H7 (cell line): ENCODE results near the gene MFSD1. TPM values are rescaled to one million over a fixed set of nuclear protein-coding genes. Genes with fewer than 3 reads are reported as not detected.

Experiments
- DNase-seq: peaks from one replicate; pipeline ENCODE4 v3.0.0; 2012
- H3K27me3 ChIP-seq: 2 replicates; pipeline ENCODE4 v1.6.0; 2011; ENCODE audit warnings: mild to moderate bottlenecking, low read length; ENCODE audit not compliant: control insufficient read depth, insufficient read depth
- H3K36me3 ChIP-seq: replicated peaks from 2 replicates; pipeline ENCODE4 v1.5.1; 2011; ENCODE audit warnings: low read length; ENCODE audit not compliant: control insufficient read depth, insufficient read depth
- H3K4me3 ChIP-seq: 2 replicates; pipeline ENCODE4 v1.5.1; 2011; ENCODE audit warnings: low read depth, mild to moderate bottlenecking, control low read depth, low read length, moderate library complexity; ENCODE audit not compliant: insufficient read depth
- total RNA-seq: library from RNA; depleted of rRNA; stranded (reverse); fragments of >200 nt; shearing (Covaris generic); gene quantifications from 2 replicates; pipeline ENCODE4 v1.2.3, GENCODE V29; 2014; rRNA removed

The MFSD1 gene
- total RNA-seq, 1 experiment from 2014 or later, result 9.3 TPM

DNA sequence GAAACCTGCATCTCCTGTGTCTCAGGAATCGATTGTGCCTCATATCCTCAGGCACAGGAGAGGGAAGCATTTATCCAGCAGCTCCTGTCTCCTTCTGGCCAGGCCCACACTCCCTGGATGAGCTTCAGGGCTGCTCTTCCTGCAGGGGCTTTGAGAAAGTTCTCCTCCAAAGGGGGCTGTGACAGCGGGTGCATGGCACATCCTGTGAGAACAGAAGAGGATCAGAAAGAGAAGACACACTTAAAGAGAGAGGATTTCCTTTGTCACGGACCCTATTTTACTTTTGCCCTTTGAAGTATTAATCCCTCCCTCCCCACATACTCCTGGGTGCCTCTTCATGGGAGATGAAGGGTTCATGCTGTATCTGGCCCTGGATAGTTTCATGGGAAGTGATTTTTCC lies 46.0 kb downstream of the MFSD1 start:
- H3K4me3 ChIP-seq, result no peak overlapping the region
- DNase-seq, result no peak
- H3K36me3 ChIP-seq, result no peaks in the 10 kb centered on the region
- H3K27me3 ChIP-seq, result no peaks in the 10 kb centered on the region; the same call in 1 of the 2 replicates

- Histone ChIP-seq H3K36me3 (no peaks in the 10 kb centered on the region), H3K4me3 (no peak overlapping the region), H3K27me3 (no peaks in the 10 kb centered on the region; the same call in 1 of the 2 replicates)
- no peak for DNase-seq
Measured at GRCh38 chr3:158849757-158850156, 47.9 kb downstream of the MFSD1 start.

- Histone ChIP-seq H3K4me3 (no peak overlapping the region), H3K36me3 (no peaks in the 10 kb centered on the region), H3K27me3 (no peaks in the 10 kb centered on the region)
- no peak for DNase-seq
Measured at GRCh38 chr3:158859362-158859761, 57.5 kb downstream of the MFSD1 start.

- no peak overlapping the region for H3K4me3 ChIP-seq
- no peaks in the 10 kb centered on the region for H3K27me3 ChIP-seq
- H3K36me3 ChIP-seq, result no peaks in the 10 kb centered on the region
- DNase-seq, result no peak
Measured at GRCh38 chr3:158863247-158863646, 61.4 kb downstream of the MFSD1 start.

DNA sequence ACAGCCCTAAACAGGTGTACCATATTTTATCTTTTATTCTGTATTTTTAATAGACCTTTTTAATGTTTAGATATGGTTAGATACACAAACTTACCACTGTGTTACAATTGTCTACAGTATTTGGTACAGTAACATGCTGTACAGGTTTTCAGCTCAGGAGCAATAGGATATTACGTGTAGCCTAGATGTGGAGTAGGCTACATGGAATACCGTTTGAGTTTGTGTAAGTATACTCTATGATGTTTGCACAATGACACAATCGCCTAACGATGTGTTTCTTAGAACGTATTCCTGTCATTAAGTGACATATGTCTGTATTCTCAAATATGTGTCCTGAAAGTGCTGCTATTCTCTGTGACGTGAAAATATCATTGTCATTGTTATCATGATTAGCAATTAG lies 62.6 kb downstream of the MFSD1 start:
- no peaks in the 10 kb centered on the region for H3K27me3 ChIP-seq
- H3K36me3 ChIP-seq, result no peaks in the 10 kb centered on the region
- no peak for DNase-seq
- H3K4me3 ChIP-seq, result no peak overlapping the region

GRCh38 chr3:158875700-158876099 lies 73.8 kb downstream of the MFSD1 start:
- no peaks in the 10 kb centered on the region for H3K27me3 ChIP-seq
- H3K4me3 ChIP-seq, result no peak overlapping the region
- no peak for DNase-seq
- no peaks in the 10 kb centered on the region for H3K36me3 ChIP-seq

Other genes with a start within 250 kb of the MFSD1 start
- gene MLF1, start 230.9 kb upstream of the MFSD1 start, total RNA-seq, result 19.6 and 19.8 TPM in 2 replicates
- gene GFM1, start 157.5 kb upstream of the MFSD1 start, total RNA-seq, result 42.9 and 51.1 TPM in 2 replicates
- 2.9 and 7.8 TPM in 2 replicates for gene LXN, start 129.4 kb upstream of the MFSD1 start, total RNA-seq
- not detected in 2 replicates for gene RARRES1, start 69.6 kb upstream of the MFSD1 start, total RNA-seq